DND-41 (cell line): ENCODE measurements around the gene FUZ.

Experiments
- CTCF ChIP-seq: IDR thresholded peaks from 2 replicates; pipeline ENCODE4 v1.5.1; 2012; ENCODE audit warnings: borderline replicate concordance, low read length, moderate library complexity, mild to moderate bottlenecking; ENCODE audit not compliant: poor library complexity, severe bottlenecking; ENCODE audit errors: extremely low read depth
- EZH2 ChIP-seq: IDR thresholded peaks from 3 replicates; pipeline ENCODE4 v1.6.1; 2012; ENCODE audit warnings: borderline replicate concordance, low read depth, mild to moderate bottlenecking, moderate library complexity, low read length, inconsistent platforms; ENCODE audit not compliant: severe bottlenecking

GRCh38 chr19:49767381-49767780 lies 45.7 kb downstream of the FUZ start:
- TF ChIP-seq CTCF (no peak), EZH2 (no peak)
